Esophagus squamous epithelium (tissue), 4 donors: Measurements from ENCODE around the gene TDRD12.

Source experiments
- POLR2A ChIP-seq, 4 donors: fragments of 450-650 bp; IDR thresholded peaks; one replicate each; pipeline ENCODE4 v1.6.1; 2017; ENCODE audit warnings: antibody characterized with exemption in 4 of 4, mild to moderate bottlenecking in 4 of 4, moderate library complexity in 3 of 4
- TF ChIP-seq, protein P1 (sequence below), 6 experiments: fragments of 450-650 bp in 4 of 6; fragments of 200-600 bp in 2 of 6; sonication (generic) in 2 of 6; IDR thresholded peaks; one replicate each; pipeline ENCODE4 v1.5.1; 2016 to 2019; ENCODE audit warnings: antibody characterized with exemption in 6 of 6, mild to moderate bottlenecking in 4 of 6, moderate library complexity in 4 of 6

- TF ChIP-seq, protein P1, sequence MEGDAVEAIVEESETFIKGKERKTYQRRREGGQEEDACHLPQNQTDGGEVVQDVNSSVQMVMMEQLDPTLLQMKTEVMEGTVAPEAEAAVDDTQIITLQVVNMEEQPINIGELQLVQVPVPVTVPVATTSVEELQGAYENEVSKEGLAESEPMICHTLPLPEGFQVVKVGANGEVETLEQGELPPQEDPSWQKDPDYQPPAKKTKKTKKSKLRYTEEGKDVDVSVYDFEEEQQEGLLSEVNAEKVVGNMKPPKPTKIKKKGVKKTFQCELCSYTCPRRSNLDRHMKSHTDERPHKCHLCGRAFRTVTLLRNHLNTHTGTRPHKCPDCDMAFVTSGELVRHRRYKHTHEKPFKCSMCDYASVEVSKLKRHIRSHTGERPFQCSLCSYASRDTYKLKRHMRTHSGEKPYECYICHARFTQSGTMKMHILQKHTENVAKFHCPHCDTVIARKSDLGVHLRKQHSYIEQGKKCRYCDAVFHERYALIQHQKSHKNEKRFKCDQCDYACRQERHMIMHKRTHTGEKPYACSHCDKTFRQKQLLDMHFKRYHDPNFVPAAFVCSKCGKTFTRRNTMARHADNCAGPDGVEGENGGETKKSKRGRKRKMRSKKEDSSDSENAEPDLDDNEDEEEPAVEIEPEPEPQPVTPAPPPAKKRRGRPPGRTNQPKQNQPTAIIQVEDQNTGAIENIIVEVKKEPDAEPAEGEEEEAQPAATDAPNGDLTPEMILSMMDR (IDR thresholded peaks at IDR 0.05) = no peak
- no peak for TF ChIP-seq POLR2A (IDR thresholded peaks at IDR 0.05)
Measured at GRCh38 chr19:32852216-32852615, 132.6 kb downstream of the TDRD12 start.
